D721Med (cell line): ENCODE results near the gene PRDM4.

Experiments used
- DNase-seq: peaks from one replicate; pipeline ENCODE4 v3.0.0; 2011; ENCODE audit warnings: low spot score; ENCODE audit not compliant: insufficient read length
- FAIRE-seq: peaks from 2 replicates; lab custom pipeline; 2011; peaks lifted over from hg19 to GRCh38; lab: Jason Lieb, UNC
- TF ChIP-seq, protein P1 (sequence below): IDR thresholded peaks from 2 replicates; pipeline ENCODE4 v1.5.1; 2012; ENCODE audit warnings: mild to moderate bottlenecking, control low read depth; ENCODE audit not compliant: insufficient read depth; ENCODE audit errors: missing control alignments

The PRDM4 gene

DNA sequence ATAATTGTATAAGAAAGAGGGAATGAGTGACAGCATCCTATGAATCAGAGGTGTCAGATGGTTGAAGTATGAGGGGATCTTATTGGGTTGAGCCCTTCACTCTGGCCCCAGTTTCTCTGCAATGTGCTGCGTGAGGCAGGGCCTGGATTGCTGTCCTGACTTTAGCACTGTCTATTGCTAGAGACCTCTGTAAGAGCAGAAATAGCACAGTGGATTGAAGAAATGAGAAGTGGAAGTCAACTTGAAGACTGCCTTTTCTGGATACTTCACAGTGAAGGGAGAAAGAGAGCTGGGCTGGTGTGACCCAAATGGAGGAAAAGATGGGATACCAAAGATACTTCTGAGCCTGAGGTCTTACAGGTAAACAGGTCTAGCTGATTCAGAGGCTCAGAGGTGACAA lies 19.4 kb upstream of the PRDM4 start:
- FAIRE-seq (no peak), DNase-seq (no peak)
- TF ChIP-seq, protein P1, sequence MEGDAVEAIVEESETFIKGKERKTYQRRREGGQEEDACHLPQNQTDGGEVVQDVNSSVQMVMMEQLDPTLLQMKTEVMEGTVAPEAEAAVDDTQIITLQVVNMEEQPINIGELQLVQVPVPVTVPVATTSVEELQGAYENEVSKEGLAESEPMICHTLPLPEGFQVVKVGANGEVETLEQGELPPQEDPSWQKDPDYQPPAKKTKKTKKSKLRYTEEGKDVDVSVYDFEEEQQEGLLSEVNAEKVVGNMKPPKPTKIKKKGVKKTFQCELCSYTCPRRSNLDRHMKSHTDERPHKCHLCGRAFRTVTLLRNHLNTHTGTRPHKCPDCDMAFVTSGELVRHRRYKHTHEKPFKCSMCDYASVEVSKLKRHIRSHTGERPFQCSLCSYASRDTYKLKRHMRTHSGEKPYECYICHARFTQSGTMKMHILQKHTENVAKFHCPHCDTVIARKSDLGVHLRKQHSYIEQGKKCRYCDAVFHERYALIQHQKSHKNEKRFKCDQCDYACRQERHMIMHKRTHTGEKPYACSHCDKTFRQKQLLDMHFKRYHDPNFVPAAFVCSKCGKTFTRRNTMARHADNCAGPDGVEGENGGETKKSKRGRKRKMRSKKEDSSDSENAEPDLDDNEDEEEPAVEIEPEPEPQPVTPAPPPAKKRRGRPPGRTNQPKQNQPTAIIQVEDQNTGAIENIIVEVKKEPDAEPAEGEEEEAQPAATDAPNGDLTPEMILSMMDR, result no peak

DNA sequence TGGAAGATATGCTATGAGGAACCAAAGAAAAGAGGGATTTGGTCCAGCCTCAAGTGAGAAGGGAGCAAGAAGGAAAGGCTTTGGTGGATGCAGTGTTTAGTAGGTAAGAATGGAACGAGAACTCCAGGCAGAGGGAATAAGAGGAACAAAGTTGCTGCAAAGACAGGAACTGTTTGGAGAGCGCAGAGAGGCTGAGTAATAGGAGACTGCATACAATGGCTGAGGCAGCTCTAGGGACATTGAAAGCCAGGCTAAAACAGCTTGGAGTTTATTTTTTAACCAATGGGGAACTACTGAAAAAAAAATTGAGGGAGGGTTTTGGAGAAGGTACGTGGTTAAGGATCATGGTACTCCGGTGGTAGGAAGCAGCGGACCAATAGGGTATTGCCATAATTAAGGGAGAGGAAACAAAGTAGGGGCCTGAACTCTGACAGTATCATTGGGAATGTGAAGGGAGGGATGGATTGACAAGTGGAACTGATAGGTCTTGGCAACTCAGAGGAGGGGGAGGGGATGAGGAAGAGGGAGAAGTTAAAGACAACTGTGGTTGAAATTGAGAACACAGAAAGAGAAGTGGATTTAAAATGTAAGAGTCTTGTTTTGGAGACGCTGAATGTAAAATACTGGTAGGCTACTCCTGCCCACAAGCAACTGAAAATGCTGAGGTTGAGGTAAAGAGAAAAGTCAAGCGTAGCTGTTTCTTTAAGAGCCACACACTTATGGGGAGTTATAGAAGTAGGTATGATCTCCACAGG lies 18.3 kb upstream of the PRDM4 start:
- FAIRE-seq, result no peak
- no peak for DNase-seq
- TF ChIP-seq, protein P1, result no peak

DNA sequence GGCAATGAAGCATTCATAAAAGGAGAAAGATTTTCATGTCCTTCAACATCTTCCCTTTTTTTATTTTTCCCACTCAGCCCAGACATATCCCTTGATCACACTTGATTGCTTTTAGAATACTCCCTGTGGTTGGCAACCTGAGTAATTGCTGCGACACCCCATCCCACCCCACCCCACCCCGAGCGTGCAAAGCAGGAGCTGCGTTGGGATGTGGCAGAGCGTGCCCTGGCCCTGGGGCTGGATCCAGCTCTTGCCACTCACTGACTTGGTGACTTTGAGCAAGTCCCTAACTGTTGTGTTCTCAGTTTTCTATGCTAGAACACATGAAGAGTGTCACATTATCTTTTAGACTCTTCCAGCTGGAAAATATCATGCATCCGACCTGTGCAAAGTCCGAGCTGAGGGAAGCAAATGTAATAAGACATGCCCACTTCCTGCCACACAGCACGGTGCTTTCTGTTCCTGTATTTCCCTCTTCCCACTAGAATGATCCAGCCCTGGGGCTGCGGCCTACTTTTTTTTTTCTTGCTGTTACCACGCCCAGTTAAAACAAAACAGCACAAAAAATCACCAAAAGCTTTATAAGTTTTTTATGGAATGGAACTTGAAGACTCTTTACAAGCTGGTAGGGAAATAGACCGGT lies 17.6 kb upstream of the PRDM4 start:
- TF ChIP-seq, protein P1, result no peak
- no peak for DNase-seq
- no peak for FAIRE-seq

DNA sequence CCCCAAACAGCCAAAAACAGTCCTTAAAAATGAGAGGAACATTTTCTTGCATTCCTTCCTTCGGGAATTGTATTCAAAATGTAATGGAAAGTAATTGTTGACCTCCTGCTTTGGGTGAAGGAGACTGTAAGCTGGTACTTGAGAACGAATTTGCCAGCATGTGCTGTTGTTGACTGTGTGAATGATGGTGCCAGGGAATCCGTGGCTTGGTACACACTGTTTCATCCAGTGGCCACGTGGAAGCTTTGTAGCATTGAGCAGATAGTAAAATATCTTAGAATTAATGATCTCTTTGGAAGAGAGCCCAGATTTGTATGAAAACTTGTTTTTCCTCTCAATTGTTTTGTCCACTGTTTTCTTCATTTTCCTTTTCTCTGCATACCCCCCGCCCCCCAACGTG lies 15.2 kb upstream of the PRDM4 start:
- no peak for FAIRE-seq
- TF ChIP-seq, protein P1, result no peak
- DNase-seq, result no peak

DNA sequence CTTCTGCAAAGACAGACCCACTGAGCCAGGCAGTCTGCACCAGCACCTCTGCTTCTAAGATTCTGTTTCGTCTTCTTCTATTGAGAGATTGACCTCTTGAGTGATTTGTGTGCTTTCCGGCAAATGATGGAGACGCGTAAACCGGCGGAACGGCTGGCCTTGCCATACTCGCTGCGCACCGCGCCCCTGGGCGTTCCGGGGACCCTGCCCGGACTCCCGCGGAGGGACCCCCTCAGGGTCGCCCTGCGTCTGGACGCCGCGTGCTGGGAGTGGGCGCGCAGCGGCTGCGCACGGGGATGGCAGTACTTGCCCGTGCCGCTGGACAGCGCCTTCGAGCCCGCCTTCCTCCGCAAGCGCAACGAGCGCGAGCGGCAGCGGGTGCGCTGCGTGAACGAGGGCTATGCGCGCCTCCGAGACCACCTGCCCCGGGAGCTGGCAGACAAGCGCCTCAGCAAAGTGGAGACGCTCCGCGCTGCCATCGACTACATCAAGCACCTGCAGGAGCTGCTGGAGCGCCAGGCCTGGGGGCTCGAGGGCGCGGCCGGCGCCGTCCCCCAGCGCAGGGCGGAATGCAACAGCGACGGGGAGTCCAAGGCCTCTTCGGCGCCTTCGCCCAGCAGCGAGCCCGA lies 14.3 kb upstream of the PRDM4 start:
- TF ChIP-seq, protein P1, result no peak
- FAIRE-seq (no peak), DNase-seq (no peak)

DNA sequence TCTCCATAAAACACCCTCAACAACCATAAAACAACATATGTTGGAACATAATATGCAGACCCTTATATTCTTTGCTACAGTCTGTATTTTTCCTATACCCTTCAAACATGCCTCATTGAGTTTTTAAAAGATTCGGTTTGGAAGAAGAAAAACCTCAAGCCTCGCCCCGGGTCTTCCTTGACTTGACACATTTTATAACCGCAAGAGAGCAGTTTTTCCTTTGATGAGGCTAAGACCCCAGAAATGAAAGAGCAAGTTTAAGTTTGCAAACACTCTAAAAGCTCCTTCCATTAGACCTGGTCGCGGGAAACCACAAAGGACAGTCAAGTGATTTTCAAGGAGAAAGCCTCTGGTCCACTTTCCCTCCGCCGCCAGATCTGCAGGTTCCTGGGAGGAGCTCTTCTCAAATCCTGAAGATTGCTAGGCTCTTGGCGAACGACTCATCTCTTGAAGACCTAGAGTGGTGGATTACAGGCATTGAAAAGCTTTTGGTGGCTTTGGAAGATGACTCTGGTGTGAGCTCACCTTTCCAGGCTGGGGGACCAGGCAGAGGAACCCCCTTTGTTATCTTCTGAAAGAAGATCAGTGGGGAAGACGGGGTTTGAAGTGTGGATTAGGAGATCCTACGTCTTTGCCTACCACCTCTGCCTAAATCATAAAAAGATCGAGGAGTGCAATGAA lies 13.6 kb upstream of the PRDM4 start, which contains the start of gene ASCL4:
Gene ASCL4, plus strand, starts transcription at position 356 of the 681 bp plus-strand sequence. CDS start 515 bp downstream, outside the sequence.
- DNase-seq, result no peak
- FAIRE-seq, result no peak
- TF ChIP-seq, protein P1, result no peak
